Esophagus muscularis mucosa (tissue), 4 donors: Measurements from ENCODE around the gene MTMR12. TPM values are rescaled to one million over a fixed set of nuclear protein-coding genes. Genes with fewer than 3 reads are reported as not detected.

Source experiments
- DNase-seq: peaks from one replicate; pipeline ENCODE4 v3.0.0-alpha.2; 2017; ENCODE audit errors: extremely low spot score
- H3K27ac ChIP-seq, 4 donors: fragments of 200-600 bp; sonication (generic); replicated peaks in 1 of 4; 1 replicate in 3 of 4; 2 replicates in 1 of 4; pipeline ENCODE4 v1.5.1; 2016 to 2019; ENCODE audit warnings: mild to moderate bottlenecking in 1 of 4
- H3K27me3 ChIP-seq, 4 donors: fragments of 200-600 bp; sonication (generic); one replicate each; pipeline versions ENCODE4 v1.5.1 to v1.6.0; 2016 to 2019
- H3K36me3 ChIP-seq, 4 donors: fragments of 200-600 bp; sonication (generic); one replicate each; pipeline ENCODE4 v1.5.1; 2016 to 2019
- H3K4me1 ChIP-seq, 4 donors: fragments of 200-600 bp; sonication (generic); one replicate each; pipeline ENCODE4 v1.5.1; 2016 to 2019
- H3K4me3 ChIP-seq, 4 donors: fragments of 200-600 bp; sonication (generic); 1 replicate in 2 of 4; 2 replicates in 2 of 4; pipeline ENCODE4 v1.5.1; 2016 to 2019; ENCODE audit warnings: mild to moderate bottlenecking in 4 of 4, moderate library complexity in 1 of 4
- H3K9me3 ChIP-seq, 4 donors: fragments of 200-600 bp; sonication (generic); 1 replicate in 3 of 4; 2 replicates in 1 of 4; pipeline ENCODE4 v1.5.1; 2016 to 2019
- EP300 ChIP-seq: sonication (generic); formaldehyde crosslinking; IDR thresholded peaks from one replicate; pipeline ENCODE4 v1.6.1; 2017; ENCODE audit warnings: antibody characterized with exemption
- POLR2A ChIP-seq: fragments of 450-650 bp; IDR thresholded peaks from one replicate; pipeline ENCODE4 v1.6.1; 2017; ENCODE audit warnings: antibody characterized with exemption, moderate library complexity, mild to moderate bottlenecking, low read depth
- POLR2AphosphoS5 ChIP-seq, 2 donors: sonication (generic); formaldehyde crosslinking; IDR thresholded peaks; one replicate each; pipeline ENCODE4 v1.6.1; 2017; ENCODE audit warnings: antibody characterized with exemption in 2 of 2
- WGBS: methylation state at CpG from one replicate; pipeline ENCODE4 v1.1.5; 2018; 5-methylcytosine and 5-hydroxymethylcytosine counted together
- intact Hi-C: fragments of 100-400 bp; cut with DNase I; formaldehyde crosslinking; loops from one replicate; pipeline ENCODE4 v1.15.1; 2023
- total RNA-seq, 4 donors: library from RNA; depleted of rRNA; stranded (reverse); fragments of >200 nt; gene quantifications; one replicate each; pipeline versions ENCODE4 v1.1.0 to v1.2.1, GENCODE V29; 2016
- TF ChIP-seq, protein P1 (sequence below), 3 experiments: fragments of 200-600 bp in 2 of 3; fragments of 450-650 bp in 1 of 3; sonication (generic) in 2 of 3; IDR thresholded peaks; one replicate each; pipeline ENCODE4 v1.5.1; 2017 to 2019; ENCODE audit warnings: antibody characterized with exemption in 3 of 3, mild to moderate bottlenecking in 2 of 3, moderate library complexity in 1 of 3

MTMR12 gene
- total RNA-seq, result 10 to 100 TPM; 49.9 to 94.0 (median 63.8) TPM

DNA sequence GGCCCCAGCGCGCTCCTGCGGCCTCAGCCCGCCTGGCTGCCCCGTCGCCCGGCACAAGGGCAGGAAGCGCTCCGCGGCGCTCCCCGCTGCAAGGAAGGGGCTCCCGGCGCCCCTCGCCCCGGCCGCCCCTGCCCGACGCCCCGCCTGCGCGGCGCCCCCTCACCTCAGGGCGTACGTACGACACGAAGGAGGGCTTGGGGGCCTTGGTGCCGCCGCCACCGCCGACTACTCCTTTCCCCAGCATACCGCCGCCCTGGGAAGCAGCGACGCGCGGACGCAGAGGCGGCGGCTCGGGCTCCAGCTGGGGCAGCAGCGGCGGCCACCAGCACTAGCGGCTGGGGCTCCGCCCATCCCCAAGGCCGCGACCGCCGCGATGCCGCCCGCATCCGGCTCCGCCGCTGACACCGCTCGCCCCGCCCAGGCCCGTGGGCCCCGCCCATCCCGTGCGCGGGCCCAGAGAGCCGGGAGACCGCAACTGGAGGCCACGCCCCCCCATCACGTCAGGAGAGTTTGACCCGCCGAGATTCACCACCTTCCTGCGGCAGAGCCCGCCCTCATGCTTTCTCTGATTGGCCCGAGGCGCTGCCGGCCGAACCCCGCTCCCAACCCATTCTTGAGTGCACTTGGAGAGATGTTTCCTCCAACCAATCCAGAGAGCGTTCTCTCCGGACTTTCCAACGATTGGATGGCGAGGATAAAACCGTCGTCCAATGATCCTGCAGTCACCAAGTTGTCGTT is at the start of gene MTMR12:
Gene MTMR12 (minus strand): TSS at position 345 of the 738 bp plus-strand sequence. CDS start 101 bp downstream, at position 244.
- H3K36me3 ChIP-seq, result no peaks in the 10 kb centered on the region
- TF ChIP-seq, protein P1, sequence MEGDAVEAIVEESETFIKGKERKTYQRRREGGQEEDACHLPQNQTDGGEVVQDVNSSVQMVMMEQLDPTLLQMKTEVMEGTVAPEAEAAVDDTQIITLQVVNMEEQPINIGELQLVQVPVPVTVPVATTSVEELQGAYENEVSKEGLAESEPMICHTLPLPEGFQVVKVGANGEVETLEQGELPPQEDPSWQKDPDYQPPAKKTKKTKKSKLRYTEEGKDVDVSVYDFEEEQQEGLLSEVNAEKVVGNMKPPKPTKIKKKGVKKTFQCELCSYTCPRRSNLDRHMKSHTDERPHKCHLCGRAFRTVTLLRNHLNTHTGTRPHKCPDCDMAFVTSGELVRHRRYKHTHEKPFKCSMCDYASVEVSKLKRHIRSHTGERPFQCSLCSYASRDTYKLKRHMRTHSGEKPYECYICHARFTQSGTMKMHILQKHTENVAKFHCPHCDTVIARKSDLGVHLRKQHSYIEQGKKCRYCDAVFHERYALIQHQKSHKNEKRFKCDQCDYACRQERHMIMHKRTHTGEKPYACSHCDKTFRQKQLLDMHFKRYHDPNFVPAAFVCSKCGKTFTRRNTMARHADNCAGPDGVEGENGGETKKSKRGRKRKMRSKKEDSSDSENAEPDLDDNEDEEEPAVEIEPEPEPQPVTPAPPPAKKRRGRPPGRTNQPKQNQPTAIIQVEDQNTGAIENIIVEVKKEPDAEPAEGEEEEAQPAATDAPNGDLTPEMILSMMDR (IDR thresholded peaks at IDR 0.05), result no peak
- TF ChIP-seq POLR2AphosphoS5 (IDR thresholded peaks at IDR 0.05), result peak; percentile 79 to 94
- TF ChIP-seq EP300, result no peak
- peak; percentile 68 for TF ChIP-seq POLR2A
- peak within 1 kb of the TSS; percentile 61 to 99 (median 96) for H3K4me3 ChIP-seq
- WGBS, result under 1% methylated on average over 20 of the region's 83 CpGs
- H3K27me3 ChIP-seq, result no peaks in the 10 kb centered on the region
- peak; percentile 100 for DNase-seq
- no peaks in the 10 kb centered on the region for H3K9me3 ChIP-seq
- H3K4me1 ChIP-seq, result peaks cover 42 to 51% (median 49%) of the 10 kb centered on the region in 4 donors
- H3K27ac ChIP-seq, result peak within 1 kb of the TSS; percentile 94 to 100 (median 99)
- intact Hi-C loops, result loop anchor here (5.0 to 10.0 kb wide), 3 partner anchors 80 to 218 kb away; partner anchors contain the start of gene GOLPH3

GRCh38 chr5:32362527-32362926 is 49.8 kb upstream of the MTMR12 start:
- no peak overlapping the region for H3K4me3 ChIP-seq
- no peaks in the 10 kb centered on the region for H3K27me3 ChIP-seq
- intact Hi-C loops, result no loop called here
- H3K9me3 ChIP-seq, result no peaks in the 10 kb centered on the region
- no peak for DNase-seq
- no peaks in the 10 kb centered on the region for H3K4me1 ChIP-seq
- no peak overlapping the region for H3K27ac ChIP-seq
- TF ChIP-seq EP300, result no peak
- no peak for TF ChIP-seq POLR2A
- TF ChIP-seq, protein P1 (IDR thresholded peaks at IDR 0.05), result no peak
- TF ChIP-seq POLR2AphosphoS5 (IDR thresholded peaks at IDR 0.05), result no peak
- peaks cover 0 to 82% (median 49%) of the 10 kb centered on the region in 4 donors for H3K36me3 ChIP-seq
- WGBS, result 90% methylated on average over 4 of the region's 4 CpGs

GRCh38 chr5:32360906-32361305 is 48.2 kb upstream of the MTMR12 start:
- Histone ChIP-seq H3K36me3 (peaks cover 0 to 88% (median 57%) of the 10 kb centered on the region in 4 donors), H3K27ac (no peak overlapping the region), H3K27me3 (no peaks in the 10 kb centered on the region), H3K4me3 (no peak overlapping the region), H3K4me1 (no peaks in the 10 kb centered on the region), H3K9me3 (no peaks in the 10 kb centered on the region)
- intact Hi-C loops, result no loop called here
- 100% methylated on average over 4 of the region's 4 CpGs for whole genome bisulfite sequencing
- TF ChIP-seq EP300, result no peak
- no peak for TF ChIP-seq POLR2AphosphoS5 (IDR thresholded peaks at IDR 0.05)
- TF ChIP-seq, protein P1 (IDR thresholded peaks at IDR 0.05), result no peak
- no peak for TF ChIP-seq POLR2A
- DNase-seq, result no peak

DNA sequence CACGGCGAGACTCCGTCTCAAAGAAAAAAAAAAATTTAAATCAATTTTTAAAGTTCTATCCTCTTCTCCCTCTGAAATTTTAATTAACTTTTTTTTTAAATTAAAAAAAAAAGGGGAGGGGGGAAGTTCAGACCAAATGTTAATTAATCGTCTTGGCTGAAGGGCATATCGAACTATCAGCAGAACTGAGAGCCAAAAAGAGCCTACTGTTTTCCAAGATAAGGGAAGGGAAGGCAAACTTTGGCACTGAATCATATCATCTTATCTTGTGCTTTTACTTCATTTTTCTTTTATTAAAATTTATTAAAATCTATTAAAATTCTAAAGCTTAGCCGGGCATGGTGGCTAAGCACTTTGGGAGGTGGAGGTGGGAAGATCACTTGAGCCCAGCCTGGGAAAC is 45.9 kb upstream of the MTMR12 start:
- no peak overlapping the region for H3K27ac ChIP-seq
- intact Hi-C loops, result no loop called here
- 95% methylated on average over 6 of the region's 6 CpGs for WGBS
- H3K36me3 ChIP-seq, result peaks cover 7 to 96% (median 64%) of the 10 kb centered on the region in 4 donors
- no peaks in the 10 kb centered on the region for H3K9me3 ChIP-seq
- TF ChIP-seq POLR2A, result no peak
- TF ChIP-seq, protein P1 (IDR thresholded peaks at IDR 0.05), result no peak
- TF ChIP-seq EP300, result no peak
- TF ChIP-seq POLR2AphosphoS5 (IDR thresholded peaks at IDR 0.05), result no peak
- no peak overlapping the region for H3K4me3 ChIP-seq
- H3K4me1 ChIP-seq, result no peaks in the 10 kb centered on the region
- DNase-seq, result no peak
- H3K27me3 ChIP-seq, result no peaks in the 10 kb centered on the region
